HK-2 (cell line): ENCODE measurements around the gene PSG4.
"Not testable (repeated sequence)": the region's sequence is repeated elsewhere in the genome, so short reads cannot be mapped to it uniquely, and the experiment has no call there.

Experiments used
- DNase-seq: peaks from one replicate; pipeline ENCODE4 v3.0.0-alpha.2; 2018; ENCODE audit not compliant: unreplicated experiment

The PSG4 gene

DNA sequence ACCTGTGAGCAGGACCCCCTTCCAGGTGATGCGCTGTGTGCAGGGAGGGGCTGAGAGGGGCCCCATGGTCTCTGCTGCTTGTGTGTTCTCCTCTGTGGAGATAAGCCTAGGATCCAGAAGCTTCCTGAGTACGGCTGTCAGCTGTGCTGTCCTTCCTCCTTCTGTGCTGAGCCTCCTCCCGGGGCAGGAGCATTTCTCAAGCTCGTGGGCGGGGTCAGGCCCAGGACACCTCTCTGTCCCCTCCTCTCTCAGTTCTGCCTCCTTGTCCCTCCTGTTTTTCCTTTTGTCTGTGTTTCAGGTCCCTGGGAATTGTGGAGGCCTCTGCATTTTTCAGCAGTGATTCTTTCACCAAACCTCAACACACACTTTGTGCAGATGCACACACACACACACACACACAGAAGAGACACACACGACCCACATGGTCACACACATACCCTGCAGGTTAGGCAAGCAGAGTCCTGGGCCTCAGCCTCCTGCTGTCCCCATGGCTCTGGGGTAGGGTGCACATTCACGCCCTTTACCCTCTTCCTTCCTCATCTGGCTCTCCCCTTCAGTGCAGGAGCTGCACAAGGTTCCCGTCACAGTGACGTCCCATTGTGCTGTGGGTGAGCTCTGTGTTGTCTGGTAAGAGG, at the start of gene PSG4:
Gene PSG4, minus strand, starts transcription at position 168 of the 635 bp plus-strand sequence. Its CDS starts 102 bp downstream, at position 66.
- not testable (repeated sequence) for DNase-seq

DNA sequence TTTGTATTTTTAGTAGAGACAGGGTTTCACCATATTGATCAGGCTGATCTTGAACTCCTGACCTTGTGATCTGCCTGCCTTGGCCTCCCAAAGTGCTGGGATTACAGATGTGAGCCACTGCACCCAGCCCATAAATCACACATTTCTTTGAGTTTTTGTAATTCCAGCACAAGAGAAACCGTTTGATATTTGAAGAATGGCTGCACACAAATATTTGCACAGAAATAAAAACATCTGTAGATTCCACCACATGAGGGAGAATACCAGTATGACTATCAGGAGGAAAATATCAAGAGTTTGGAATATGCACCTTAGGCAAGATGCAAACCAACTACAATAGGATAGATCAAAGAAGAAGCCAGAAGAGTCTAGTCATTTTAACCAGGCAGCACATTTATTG, 46.0 kb upstream of the PSG4 start:
- not testable (repeated sequence) for DNase-seq

GRCh38 chr19:43250296-43250695, 44.9 kb upstream of the PSG4 start:
- DNase-seq, result not testable (repeated sequence)

GRCh38 chr19:43248635-43249002, 43.2 kb upstream of the PSG4 start:
- DNase-seq, result not testable (repeated sequence)

GRCh38 chr19:43247243-43247880, 41.9 kb upstream of the PSG4 start:
- not testable (repeated sequence) for DNase-seq

- not testable (repeated sequence) for DNase-seq
Measured at GRCh38 chr19:43245848-43246247, 40.4 kb upstream of the PSG4 start.

DNA sequence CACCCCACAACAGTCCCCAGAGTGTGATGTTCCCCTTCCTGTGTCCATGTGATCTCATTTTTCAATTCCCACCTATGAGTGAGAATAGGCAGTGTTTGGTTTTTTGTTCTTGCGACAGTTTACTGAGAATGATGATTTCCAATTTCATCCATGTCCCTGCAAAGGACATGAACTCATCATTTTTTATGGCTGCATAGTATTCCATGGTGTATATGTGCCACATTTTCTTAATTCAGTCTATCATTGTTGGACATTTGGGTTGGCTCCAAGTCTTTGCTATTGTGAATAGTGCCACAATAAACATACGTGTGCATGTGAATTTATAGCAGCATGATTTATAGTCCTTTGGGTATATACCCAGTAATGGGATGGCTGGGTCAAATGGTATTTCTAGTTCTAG, 36.8 kb upstream of the PSG4 start:
- DNase-seq, result not testable (repeated sequence)

- DNase-seq, result not testable (repeated sequence)
Measured at GRCh38 chr19:43238213-43238612, 32.8 kb upstream of the PSG4 start.

GRCh38 chr19:43235686-43236085, 30.2 kb upstream of the PSG4 start:
- not testable (repeated sequence) for DNase-seq

DNA sequence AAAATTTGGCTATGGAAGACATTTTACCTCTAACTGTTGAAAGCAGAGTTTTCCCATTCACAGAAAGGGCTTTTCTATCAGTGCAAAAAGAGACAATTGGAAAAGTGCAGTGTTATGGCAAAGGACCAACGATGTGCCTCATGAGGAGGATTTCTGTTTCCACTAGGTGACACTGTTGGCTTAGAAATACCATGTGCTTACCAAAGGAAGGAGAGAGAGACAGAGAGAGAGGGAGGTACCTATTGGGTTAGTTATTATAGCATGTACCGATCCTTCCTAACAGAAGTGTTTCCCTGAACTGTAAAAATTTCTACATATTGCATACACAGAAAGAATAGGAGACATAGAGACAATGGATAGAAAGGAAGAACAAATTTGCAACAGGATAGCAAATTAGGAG, 23.9 kb upstream of the PSG4 start:
- DNase-seq, result no peak

DNA sequence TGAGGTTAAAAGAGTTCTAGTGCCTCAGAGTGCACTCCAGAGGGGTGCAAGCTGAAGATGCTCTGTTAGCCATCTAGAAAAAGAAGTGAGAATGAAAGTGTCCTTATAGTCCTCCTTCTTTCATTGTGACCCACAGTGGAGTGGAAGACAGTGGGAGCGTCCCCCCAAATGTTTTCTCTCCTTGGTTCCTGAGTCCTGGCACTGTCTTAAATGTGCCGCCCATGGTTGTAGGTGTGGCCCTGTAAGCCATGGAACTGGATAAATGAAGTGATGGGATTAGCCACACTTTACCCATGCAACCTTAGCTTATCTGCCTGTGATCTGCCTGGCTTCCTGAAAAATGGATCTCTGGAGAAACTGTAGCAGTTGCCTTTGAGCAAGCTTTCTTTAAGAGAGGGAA, 23.3 kb upstream of the PSG4 start:
- peak; percentile 22 for DNase-seq

- DNase-seq, result not testable (repeated sequence)
Measured at GRCh38 chr19:43226986-43227385, 21.5 kb upstream of the PSG4 start.

DNA sequence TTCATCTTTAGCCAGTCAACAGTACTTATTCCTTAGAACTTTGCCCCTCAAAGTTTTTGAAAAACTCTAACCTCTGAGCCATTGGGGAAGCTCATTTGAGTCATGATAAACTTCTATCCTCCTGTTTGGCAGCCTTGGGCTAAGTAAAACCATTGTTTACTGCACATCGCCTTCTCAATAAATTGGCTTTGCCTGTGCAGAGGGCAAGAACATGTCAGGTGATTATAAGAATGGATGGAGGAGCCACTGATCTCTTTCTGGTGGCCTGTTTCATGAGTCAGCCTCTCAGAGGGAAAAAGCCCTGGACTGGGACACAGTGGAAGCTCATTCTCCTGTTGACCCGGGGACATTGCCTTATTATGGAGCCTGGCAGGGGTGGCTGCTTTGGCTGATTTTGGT, 19.4 kb upstream of the PSG4 start:
- DNase-seq, result no peak

DNA sequence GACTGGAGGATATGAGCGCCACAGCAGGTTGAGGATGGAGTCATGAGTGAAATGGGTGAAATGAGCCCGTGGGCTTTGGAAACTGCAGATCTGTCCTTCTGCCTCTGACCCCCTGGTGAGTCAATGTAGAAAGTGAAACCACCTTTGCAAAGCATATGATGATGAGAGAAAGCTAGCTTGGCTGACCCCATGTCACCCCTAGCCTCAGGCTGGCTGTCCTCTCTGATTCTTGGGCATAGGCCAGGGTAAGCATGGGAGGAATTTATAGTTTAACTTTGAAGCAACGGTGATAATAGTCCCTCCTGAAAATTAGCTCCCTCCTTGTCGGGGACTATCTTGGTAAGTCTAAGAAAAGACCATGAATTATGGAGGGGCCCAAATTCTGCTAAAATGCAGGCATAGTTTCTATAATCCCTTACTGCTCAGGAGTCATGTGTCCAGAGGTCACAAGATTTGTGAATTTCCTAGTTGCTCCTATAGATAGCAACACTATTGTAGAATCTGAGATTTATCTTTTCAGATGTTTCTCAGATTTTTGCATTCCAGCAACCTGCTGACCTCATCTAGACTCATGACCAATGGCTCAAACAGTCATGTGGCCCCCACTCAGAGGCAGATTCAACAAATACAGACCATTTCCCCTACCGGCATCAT, 18.9 kb upstream of the PSG4 start:
- DNase-seq, result not testable (repeated sequence)

- DNase-seq, result not testable (repeated sequence)
Measured at GRCh38 chr19:43221891-43222290, 16.5 kb upstream of the PSG4 start.

DNA sequence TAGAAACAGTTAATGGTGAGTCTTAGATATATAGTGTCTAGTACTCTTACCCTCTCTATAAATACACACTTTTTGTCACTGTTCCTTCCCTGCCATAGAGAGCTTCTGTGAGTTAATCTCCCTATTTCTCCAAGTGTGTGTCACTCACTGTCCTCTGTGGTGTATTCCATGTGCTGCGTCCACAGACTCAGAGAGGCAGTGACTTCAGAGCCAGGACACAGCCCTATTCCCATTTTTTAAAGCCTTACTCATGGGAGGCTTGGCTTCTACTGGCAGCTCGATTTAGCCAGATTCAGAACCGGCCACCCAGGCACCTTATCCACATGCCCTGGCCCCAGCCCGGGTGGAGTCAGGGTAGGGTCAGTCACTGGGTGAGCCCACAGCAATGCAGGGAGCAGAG, 13.7 kb upstream of the PSG4 start:
- DNase-seq, result not testable (repeated sequence)

DNA sequence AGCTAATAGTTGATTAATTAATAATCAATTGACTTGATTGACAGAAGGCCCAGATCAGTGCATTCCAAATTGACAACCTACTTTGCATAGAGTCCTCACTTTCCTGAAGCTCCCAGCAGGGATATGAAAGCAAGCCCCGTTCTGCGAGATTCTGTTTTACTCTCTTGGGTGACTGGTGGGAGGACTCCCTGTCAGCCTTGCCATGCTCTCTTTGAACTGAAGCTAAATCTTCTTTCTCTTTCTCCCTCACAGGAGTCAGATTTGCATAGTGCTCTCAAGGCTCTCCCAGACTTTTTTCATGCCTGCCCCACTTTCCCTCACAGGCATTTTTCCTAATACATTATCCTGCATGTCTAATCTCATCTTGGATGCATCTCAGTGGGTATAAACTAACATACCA, 10.4 kb upstream of the PSG4 start:
- DNase-seq, result not testable (repeated sequence)

- no peak for DNase-seq
Measured at GRCh38 chr19:43207991-43208390, 2.6 kb upstream of the PSG4 start.

- DNase-seq, result not testable (repeated sequence)
Measured at GRCh38 chr19:43207174-43207573, 1.7 kb upstream of the PSG4 start.

- DNase-seq, result not testable (repeated sequence)
Measured at GRCh38 chr19:43203611-43204010, 1.8 kb downstream of the PSG4 start.

GRCh38 chr19:43201891-43202290, 3.5 kb downstream of the PSG4 start:
- DNase-seq, result not testable (repeated sequence)

DNA sequence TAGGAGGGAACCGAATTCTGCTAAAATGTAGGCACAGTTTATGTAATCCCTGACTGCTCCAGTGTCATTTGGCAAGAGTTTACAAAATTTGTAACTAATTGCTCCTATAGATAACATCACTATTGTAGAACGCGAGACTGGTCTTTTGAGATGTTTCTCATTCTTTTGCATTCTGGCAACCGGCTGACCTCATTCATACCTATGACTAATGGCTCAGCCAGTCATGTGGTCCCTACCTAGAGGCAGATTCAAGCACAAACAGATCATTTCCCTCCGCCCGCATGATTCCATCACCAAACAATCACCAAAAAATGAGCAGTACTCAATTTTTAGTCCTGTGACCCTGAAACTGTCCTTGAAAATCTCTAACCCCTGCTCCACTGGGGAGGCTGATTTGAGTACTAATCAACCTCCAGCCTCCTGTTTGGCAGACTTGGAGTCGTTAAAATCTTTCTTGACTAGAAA, 4.1 kb downstream of the PSG4 start:
- peak; percentile 46 for DNase-seq
